Activated CD4-positive, alpha-beta T cell treated with anti-CD3 and anti-CD28 coated beads, Interleukin-2, amount 10 ng/mL, durations not matched to agents 7 days and 5 days (primary cell): ENCODE measurements around the gene SPAG16. TPM values are rescaled to one million over a fixed set of nuclear protein-coding genes. Genes with fewer than 3 reads are reported as not detected.
"Not testable (repeated sequence)": the region's sequence is repeated elsewhere in the genome, so short reads cannot be mapped to it uniquely, and the experiment has no call there.

ENCODE experiments used
- CTCF ChIA-PET: fragments of 350-600 bp; sonication (Branson Sonifier 250); formaldehyde crosslinking; loops from one replicate; lab custom pipeline; 2021; ENCODE audit warnings: antibody characterized with exemption; lab: Charles Lee
- POLR2A ChIA-PET: fragments of 350-600 bp; sonication (Branson Sonifier 250); formaldehyde crosslinking; loops from one replicate; lab custom pipeline; 2021; ENCODE audit warnings: antibody characterized with exemption; lab: Charles Lee
- DNase-seq: peaks from one replicate; pipeline ENCODE4 v3.0.0-alpha.2; 2020
- H3K27ac Mint-ChIP-seq: one replicate; pipeline ENCODE4 v1.8.0; 2021; ENCODE audit warnings: mild to moderate bottlenecking, moderate library complexity, mixed read lengths
- H3K27me3 Mint-ChIP-seq: one replicate; pipeline ENCODE4 v1.8.0; 2021; ENCODE audit warnings: mixed read lengths
- H3K36me3 Mint-ChIP-seq: one replicate; pipeline ENCODE4 v1.8.0; 2021; ENCODE audit warnings: low read depth, mixed read lengths
- H3K4me1 Mint-ChIP-seq: one replicate; pipeline ENCODE4 v1.8.0; 2021; ENCODE audit warnings: mixed read lengths
- H3K4me3 Mint-ChIP-seq: one replicate; pipeline ENCODE4 v1.8.0; 2021; ENCODE audit warnings: mild to moderate bottlenecking, moderate library complexity, mixed read lengths
- H3K9me3 Mint-ChIP-seq: one replicate; pipeline ENCODE4 v1.8.0; 2021; ENCODE audit warnings: mixed read lengths
- total RNA-seq, 2 experiments: library from RNA; stranded (reverse); gene quantifications; one replicate each; pipeline ENCODE4 v1.2.3, GENCODE V29; 2021

Gene SPAG16
- total RNA-seq, 2 experiments from 2014 or later: 10.6 to 10.7 TPM

DNA sequence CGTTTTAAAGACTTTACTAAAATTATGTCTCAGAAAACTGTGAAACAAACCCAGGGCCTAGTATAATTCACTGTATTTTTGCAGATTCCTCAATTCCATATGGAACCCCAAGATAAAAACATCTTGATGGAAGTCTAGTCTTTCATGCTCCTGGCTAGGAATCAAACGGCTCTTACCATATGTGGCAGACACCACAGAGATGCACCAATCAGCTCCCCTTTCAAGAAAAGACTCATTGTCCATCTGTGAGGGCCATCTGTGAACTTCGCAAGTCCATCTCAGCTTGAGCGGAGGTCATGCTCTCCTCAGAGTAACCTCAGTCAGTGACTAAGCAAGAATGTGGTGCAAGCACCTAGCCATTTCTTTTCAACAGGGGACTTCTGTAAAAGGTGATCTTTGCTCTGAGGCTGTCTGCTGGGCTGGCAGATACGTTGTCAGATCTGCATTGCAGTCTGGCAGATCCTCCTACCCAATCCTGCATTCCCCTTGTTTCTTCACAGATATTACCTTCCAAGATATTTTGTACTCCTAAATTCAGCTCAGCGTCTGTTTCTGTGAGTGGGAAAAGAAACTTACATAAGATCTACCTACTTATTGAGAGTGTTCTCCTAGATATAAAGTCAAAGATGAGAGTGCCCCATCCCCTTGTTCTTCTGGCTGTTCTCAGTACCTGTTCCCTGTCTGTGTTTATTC lies 419.3 kb downstream of the SPAG16 start:
- DNase-seq: no peak
- H3K27me3 Mint-ChIP-seq: no peaks in the 10 kb centered on the region
- CTCF ChIA-PET: no interaction called here
- no peaks in the 10 kb centered on the region for H3K36me3 Mint-ChIP-seq
- H3K9me3 Mint-ChIP-seq: peaks cover 7% of the 10 kb centered on the region
- no peak overlapping the region for H3K27ac Mint-ChIP-seq
- POLR2A ChIA-PET: no interaction called here
- H3K4me1 Mint-ChIP-seq: no peaks in the 10 kb centered on the region
- no peak overlapping the region for H3K4me3 Mint-ChIP-seq

DNA sequence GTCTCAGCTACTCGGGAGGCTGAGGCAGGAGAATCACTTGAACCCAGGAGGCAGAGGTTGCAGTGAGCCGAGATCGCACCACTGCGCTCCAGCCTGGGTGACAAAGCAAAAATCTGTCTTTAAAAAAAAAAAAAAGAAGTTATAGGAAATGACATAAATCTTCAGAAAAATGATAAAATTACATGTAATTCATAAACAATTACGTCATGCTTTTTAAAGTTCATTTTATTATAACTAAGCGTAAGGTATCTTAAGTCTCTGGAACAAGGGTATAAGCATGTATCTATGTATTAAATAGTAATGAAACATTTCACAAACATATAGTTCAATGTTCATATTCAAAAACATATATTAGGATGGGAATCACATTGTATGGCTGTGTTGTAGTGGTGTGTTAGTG lies 425.9 kb downstream of the SPAG16 start:
- Mint-ChIP-seq H3K4me3 (no peak overlapping the region), H3K27ac (no peak overlapping the region), H3K9me3 (no peaks in the 10 kb centered on the region), H3K4me1 (no peaks in the 10 kb centered on the region), H3K27me3 (no peaks in the 10 kb centered on the region), H3K36me3 (no peaks in the 10 kb centered on the region)
- DNase-seq: no peak
- ChIA-PET POLR2A (no interaction called here), CTCF (no interaction called here)

GRCh38 chr2:213718411-213718810 lies 434.1 kb downstream of the SPAG16 start:
- CTCF ChIA-PET, H3K36me3 Mint-ChIP-seq, H3K27ac Mint-ChIP-seq, H3K4me1 Mint-ChIP-seq, H3K9me3 Mint-ChIP-seq, DNase-seq, H3K4me3 Mint-ChIP-seq, POLR2A ChIA-PET, H3K27me3 Mint-ChIP-seq: not testable (repeated sequence)

DNA sequence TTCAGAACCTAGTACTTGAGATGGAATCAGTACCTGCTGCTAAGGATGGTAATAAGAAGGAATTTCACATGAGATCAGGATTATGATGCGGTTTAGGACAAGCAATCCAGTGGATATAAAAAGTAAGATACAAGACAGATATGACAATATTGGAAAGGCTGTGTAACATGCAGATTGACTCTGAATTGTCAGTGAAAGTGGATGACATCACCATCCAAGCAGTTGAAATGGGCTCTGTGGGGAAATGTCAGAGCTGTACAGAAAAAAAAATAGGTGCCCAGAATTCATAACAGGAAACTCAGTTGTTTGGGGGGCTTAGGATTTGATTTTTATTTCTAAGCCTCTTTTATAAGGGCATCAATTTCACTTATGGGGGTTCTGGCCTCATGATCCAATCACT lies 438.3 kb downstream of the SPAG16 start:
- Mint-ChIP-seq H3K9me3 (no peaks in the 10 kb centered on the region), H3K4me1 (no peaks in the 10 kb centered on the region), H3K4me3 (no peak overlapping the region), H3K27me3 (no peaks in the 10 kb centered on the region), H3K36me3 (no peaks in the 10 kb centered on the region), H3K27ac (no peak overlapping the region)
- no peak for DNase-seq
- ChIA-PET POLR2A (no interaction called here), CTCF (no interaction called here)

GRCh38 chr2:213723041-213723560 lies 438.8 kb downstream of the SPAG16 start:
- Mint-ChIP-seq H3K27me3 (no peaks in the 10 kb centered on the region), H3K36me3 (no peaks in the 10 kb centered on the region), H3K9me3 (no peaks in the 10 kb centered on the region), H3K4me3 (no peak overlapping the region), H3K4me1 (no peaks in the 10 kb centered on the region), H3K27ac (no peak overlapping the region)
- no peak for DNase-seq
- CTCF ChIA-PET: no interaction called here
- POLR2A ChIA-PET: no interaction called here

DNA sequence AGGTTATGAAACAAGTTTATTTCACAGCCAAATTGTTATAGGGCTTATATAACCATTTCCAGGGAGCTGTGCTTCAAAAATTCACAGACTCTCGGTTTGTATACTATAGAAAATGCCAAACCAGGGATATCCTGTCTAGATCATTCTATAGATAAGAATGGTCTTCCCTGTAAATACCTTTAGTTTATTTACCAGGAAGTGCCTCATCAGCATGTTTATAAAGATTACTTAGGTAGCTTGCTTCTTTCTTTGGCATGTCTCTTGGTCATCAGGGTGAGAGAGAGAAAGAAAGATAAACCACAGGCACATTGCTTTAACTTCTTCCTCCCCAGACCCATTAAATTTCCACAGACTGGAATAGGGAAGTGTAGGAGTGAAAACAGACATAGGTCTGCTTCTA lies 439.4 kb downstream of the SPAG16 start:
- Mint-ChIP-seq H3K36me3 (no peaks in the 10 kb centered on the region), H3K27ac (no peak overlapping the region), H3K4me3 (no peak overlapping the region), H3K9me3 (no peaks in the 10 kb centered on the region), H3K4me1 (no peaks in the 10 kb centered on the region), H3K27me3 (no peaks in the 10 kb centered on the region)
- ChIA-PET CTCF (no interaction called here), POLR2A (no interaction called here)
- no peak for DNase-seq

- Mint-ChIP-seq H3K9me3 (no peaks in the 10 kb centered on the region), H3K27me3 (no peaks in the 10 kb centered on the region), H3K27ac (no peak overlapping the region), H3K36me3 (no peaks in the 10 kb centered on the region), H3K4me3 (no peak overlapping the region), H3K4me1 (no peaks in the 10 kb centered on the region)
- DNase-seq: no peak
- ChIA-PET CTCF (no interaction called here), POLR2A (no interaction called here)
These were observed 441.8 kb downstream of the SPAG16 start for GRCh38 chr2:213726101-213726500.

GRCh38 chr2:213733893-213734292 lies 449.6 kb downstream of the SPAG16 start:
- no peak for DNase-seq
- Mint-ChIP-seq H3K9me3 (no peaks in the 10 kb centered on the region), H3K4me1 (no peaks in the 10 kb centered on the region), H3K36me3 (no peaks in the 10 kb centered on the region), H3K4me3 (no peak overlapping the region), H3K27me3 (no peaks in the 10 kb centered on the region), H3K27ac (no peak overlapping the region)
- CTCF ChIA-PET: no interaction called here
- POLR2A ChIA-PET: no interaction called here

- Mint-ChIP-seq H3K27ac (no peak overlapping the region), H3K27me3 (no peaks in the 10 kb centered on the region), H3K36me3 (no peaks in the 10 kb centered on the region), H3K4me1 (no peaks in the 10 kb centered on the region), H3K4me3 (no peak overlapping the region), H3K9me3 (no peaks in the 10 kb centered on the region)
- ChIA-PET POLR2A (no interaction called here), CTCF (no interaction called here)
- no peak for DNase-seq
These were observed 456.2 kb downstream of the SPAG16 start for GRCh38 chr2:213740453-213740852.

GRCh38 chr2:213751446-213751845 lies 467.2 kb downstream of the SPAG16 start:
- no peaks in the 10 kb centered on the region for H3K9me3 Mint-ChIP-seq
- H3K36me3 Mint-ChIP-seq: no peaks in the 10 kb centered on the region
- no peak for DNase-seq
- no peaks in the 10 kb centered on the region for H3K4me1 Mint-ChIP-seq
- H3K27me3 Mint-ChIP-seq: no peaks in the 10 kb centered on the region
- H3K4me3 Mint-ChIP-seq: no peak overlapping the region
- POLR2A ChIA-PET: no interaction called here
- H3K27ac Mint-ChIP-seq: no peak overlapping the region
- CTCF ChIA-PET: no interaction called here

GRCh38 chr2:213752575-213752974 lies 468.3 kb downstream of the SPAG16 start:
- Mint-ChIP-seq H3K36me3 (no peaks in the 10 kb centered on the region), H3K4me1 (no peaks in the 10 kb centered on the region)
- CTCF ChIA-PET: no interaction called here

GRCh38 chr2:213757525-213757924 lies 473.3 kb downstream of the SPAG16 start:
- no peak overlapping the region for H3K27ac Mint-ChIP-seq
- POLR2A ChIA-PET: no interaction called here
- no peaks in the 10 kb centered on the region for H3K36me3 Mint-ChIP-seq

More at GRCh38 chr2:213752575-213752974, 468.3 kb downstream of the SPAG16 start:
- POLR2A ChIA-PET: no interaction called here
- DNase-seq: no peak
- Mint-ChIP-seq H3K27ac (no peak overlapping the region), H3K4me3 (no peak overlapping the region), H3K27me3 (no peaks in the 10 kb centered on the region), H3K9me3 (no peaks in the 10 kb centered on the region)

GRCh38 chr2:213763354-213763753 lies 479.1 kb downstream of the SPAG16 start:
- DNase-seq: no peak
- POLR2A ChIA-PET: no interaction called here
- no peaks in the 10 kb centered on the region for H3K27me3 Mint-ChIP-seq
- H3K4me1 Mint-ChIP-seq: no peaks in the 10 kb centered on the region
- CTCF ChIA-PET: no interaction called here
- H3K9me3 Mint-ChIP-seq: no peaks in the 10 kb centered on the region
- no peak overlapping the region for H3K4me3 Mint-ChIP-seq
- H3K36me3 Mint-ChIP-seq: no peaks in the 10 kb centered on the region
- H3K27ac Mint-ChIP-seq: no peak overlapping the region

More at GRCh38 chr2:213757525-213757924, 473.3 kb downstream of the SPAG16 start:
- H3K9me3 Mint-ChIP-seq: no peaks in the 10 kb centered on the region
- H3K27me3 Mint-ChIP-seq: no peaks in the 10 kb centered on the region
- no peak overlapping the region for H3K4me3 Mint-ChIP-seq
- H3K4me1 Mint-ChIP-seq: no peaks in the 10 kb centered on the region
- DNase-seq: no peak
- CTCF ChIA-PET: no interaction called here

GRCh38 chr2:213763963-213764362 lies 479.7 kb downstream of the SPAG16 start:
- DNase-seq: no peak
- CTCF ChIA-PET: no interaction called here
- H3K4me3 Mint-ChIP-seq: no peak overlapping the region
- H3K4me1 Mint-ChIP-seq: no peaks in the 10 kb centered on the region
- no peaks in the 10 kb centered on the region for H3K9me3 Mint-ChIP-seq
- H3K27me3 Mint-ChIP-seq: no peaks in the 10 kb centered on the region
- POLR2A ChIA-PET: no interaction called here
- H3K36me3 Mint-ChIP-seq: no peaks in the 10 kb centered on the region
- no peak overlapping the region for H3K27ac Mint-ChIP-seq
